ENCODE measurements around the gene KLF16.

DNA sequence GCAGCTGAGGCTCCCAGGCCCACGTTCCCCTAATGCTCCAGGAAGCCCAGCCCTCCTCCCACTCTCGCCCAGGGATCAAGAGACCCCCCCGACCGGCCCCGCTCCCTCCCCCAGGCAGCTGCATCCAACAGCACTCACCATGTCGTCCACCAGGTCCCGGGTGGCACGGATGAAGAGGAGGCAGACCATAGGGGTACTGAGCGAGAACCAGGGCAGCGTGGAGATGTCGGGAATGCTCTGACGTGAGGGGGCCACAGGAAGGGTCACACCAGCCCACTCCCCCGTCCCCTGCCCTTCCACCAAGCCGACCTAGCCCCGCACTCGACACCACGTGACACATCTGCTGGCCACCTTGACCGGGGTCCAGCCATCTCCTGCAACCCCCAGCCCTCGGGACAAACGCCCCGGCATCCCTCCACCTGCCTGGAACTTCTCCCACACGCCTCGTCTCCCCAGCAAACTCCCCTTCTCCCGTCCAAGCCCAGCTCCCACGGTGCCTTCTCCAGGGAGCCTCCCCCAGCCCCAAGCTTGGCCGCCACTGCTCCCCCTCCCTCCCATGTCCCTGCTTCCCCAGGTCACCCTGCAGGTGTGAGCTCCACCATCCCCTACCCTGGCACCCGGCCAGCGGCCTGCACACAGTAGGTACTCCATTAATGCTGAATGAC, 56.2 kb downstream of the KLF16 start:
- TF ChIP-seq SRF (IDR thresholded peaks at IDR 0.05; ENCODE audit: low read depth in 2 of 2, low read length in 2 of 2) (no peak), RBBP5 (conservative IDR thresholded peaks at IDR 0.05) (no peak), CEBPB (IDR thresholded peaks at IDR 0.05; ENCODE audit: borderline replicate concordance in 1 of 2, low read depth in 2 of 2, low read length in 2 of 2) (no peak), KDM1A (IDR thresholded peaks at IDR 0.05; ENCODE audit: borderline replicate concordance) (no peak), MXI1 (IDR thresholded peaks at IDR 0.05; ENCODE audit: low read depth, low read length) (no peak), CBX5 (IDR thresholded peaks at IDR 0.05; ENCODE audit: low read depth) (no peak)
- TF ChIP-seq, protein P1, sequence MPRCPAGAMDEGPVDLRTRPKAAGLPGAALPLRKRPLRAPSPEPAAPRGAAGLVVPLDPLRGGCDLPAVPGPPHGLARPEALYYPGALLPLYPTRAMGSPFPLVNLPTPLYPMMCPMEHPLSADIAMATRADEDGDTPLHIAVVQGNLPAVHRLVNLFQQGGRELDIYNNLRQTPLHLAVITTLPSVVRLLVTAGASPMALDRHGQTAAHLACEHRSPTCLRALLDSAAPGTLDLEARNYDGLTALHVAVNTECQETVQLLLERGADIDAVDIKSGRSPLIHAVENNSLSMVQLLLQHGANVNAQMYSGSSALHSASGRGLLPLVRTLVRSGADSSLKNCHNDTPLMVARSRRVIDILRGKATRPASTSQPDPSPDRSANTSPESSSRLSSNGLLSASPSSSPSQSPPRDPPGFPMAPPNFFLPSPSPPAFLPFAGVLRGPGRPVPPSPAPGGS (IDR thresholded peaks at IDR 0.05; ENCODE audit: borderline replicate concordance, insufficient read depth, low read depth, low read length, poor library complexity, severe bottlenecking): no peak
- TF ChIP-seq, protein P2, sequence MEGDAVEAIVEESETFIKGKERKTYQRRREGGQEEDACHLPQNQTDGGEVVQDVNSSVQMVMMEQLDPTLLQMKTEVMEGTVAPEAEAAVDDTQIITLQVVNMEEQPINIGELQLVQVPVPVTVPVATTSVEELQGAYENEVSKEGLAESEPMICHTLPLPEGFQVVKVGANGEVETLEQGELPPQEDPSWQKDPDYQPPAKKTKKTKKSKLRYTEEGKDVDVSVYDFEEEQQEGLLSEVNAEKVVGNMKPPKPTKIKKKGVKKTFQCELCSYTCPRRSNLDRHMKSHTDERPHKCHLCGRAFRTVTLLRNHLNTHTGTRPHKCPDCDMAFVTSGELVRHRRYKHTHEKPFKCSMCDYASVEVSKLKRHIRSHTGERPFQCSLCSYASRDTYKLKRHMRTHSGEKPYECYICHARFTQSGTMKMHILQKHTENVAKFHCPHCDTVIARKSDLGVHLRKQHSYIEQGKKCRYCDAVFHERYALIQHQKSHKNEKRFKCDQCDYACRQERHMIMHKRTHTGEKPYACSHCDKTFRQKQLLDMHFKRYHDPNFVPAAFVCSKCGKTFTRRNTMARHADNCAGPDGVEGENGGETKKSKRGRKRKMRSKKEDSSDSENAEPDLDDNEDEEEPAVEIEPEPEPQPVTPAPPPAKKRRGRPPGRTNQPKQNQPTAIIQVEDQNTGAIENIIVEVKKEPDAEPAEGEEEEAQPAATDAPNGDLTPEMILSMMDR (IDR thresholded peaks at IDR 0.05 in 2 of 3, conservative IDR thresholded peaks at IDR 0.05 in 1 of 3; ENCODE audit: control insufficient read depth in 2 of 3, extremely low read depth in 1 of 3, insufficient read depth in 1 of 3, low read depth in 3 of 3, low read length in 3 of 3): no peak
- TF ChIP-seq, protein P3, sequence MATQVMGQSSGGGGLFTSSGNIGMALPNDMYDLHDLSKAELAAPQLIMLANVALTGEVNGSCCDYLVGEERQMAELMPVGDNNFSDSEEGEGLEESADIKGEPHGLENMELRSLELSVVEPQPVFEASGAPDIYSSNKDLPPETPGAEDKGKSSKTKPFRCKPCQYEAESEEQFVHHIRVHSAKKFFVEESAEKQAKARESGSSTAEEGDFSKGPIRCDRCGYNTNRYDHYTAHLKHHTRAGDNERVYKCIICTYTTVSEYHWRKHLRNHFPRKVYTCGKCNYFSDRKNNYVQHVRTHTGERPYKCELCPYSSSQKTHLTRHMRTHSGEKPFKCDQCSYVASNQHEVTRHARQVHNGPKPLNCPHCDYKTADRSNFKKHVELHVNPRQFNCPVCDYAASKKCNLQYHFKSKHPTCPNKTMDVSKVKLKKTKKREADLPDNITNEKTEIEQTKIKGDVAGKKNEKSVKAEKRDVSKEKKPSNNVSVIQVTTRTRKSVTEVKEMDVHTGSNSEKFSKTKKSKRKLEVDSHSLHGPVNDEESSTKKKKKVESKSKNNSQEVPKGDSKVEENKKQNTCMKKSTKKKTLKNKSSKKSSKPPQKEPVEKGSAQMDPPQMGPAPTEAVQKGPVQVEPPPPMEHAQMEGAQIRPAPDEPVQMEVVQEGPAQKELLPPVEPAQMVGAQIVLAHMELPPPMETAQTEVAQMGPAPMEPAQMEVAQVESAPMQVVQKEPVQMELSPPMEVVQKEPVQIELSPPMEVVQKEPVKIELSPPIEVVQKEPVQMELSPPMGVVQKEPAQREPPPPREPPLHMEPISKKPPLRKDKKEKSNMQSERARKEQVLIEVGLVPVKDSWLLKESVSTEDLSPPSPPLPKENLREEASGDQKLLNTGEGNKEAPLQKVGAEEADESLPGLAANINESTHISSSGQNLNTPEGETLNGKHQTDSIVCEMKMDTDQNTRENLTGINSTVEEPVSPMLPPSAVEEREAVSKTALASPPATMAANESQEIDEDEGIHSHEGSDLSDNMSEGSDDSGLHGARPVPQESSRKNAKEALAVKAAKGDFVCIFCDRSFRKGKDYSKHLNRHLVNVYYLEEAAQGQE (IDR thresholded peaks at IDR 0.05; ENCODE audit: low read depth, low read length): no peak
- TF ChIP-seq, protein P4, sequence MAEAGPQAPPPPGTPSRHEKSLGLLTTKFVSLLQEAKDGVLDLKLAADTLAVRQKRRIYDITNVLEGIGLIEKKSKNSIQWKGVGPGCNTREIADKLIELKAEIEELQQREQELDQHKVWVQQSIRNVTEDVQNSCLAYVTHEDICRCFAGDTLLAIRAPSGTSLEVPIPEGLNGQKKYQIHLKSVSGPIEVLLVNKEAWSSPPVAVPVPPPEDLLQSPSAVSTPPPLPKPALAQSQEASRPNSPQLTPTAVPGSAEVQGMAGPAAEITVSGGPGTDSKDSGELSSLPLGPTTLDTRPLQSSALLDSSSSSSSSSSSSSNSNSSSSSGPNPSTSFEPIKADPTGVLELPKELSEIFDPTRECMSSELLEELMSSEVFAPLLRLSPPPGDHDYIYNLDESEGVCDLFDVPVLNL (IDR thresholded peaks at IDR 0.05; ENCODE audit: low read depth, low read length): no peak
- TF ChIP-seq, protein P5, sequence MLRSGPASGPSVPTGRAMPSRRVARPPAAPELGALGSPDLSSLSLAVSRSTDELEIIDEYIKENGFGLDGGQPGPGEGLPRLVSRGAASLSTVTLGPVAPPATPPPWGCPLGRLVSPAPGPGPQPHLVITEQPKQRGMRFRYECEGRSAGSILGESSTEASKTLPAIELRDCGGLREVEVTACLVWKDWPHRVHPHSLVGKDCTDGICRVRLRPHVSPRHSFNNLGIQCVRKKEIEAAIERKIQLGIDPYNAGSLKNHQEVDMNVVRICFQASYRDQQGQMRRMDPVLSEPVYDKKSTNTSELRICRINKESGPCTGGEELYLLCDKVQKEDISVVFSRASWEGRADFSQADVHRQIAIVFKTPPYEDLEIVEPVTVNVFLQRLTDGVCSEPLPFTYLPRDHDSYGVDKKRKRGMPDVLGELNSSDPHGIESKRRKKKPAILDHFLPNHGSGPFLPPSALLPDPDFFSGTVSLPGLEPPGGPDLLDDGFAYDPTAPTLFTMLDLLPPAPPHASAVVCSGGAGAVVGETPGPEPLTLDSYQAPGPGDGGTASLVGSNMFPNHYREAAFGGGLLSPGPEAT (IDR thresholded peaks at IDR 0.05; ENCODE audit: low read depth): no peak
